Loucy (cell line): Measurements from ENCODE around the gene SPIRE2.

ENCODE experiments used
- H2AFZ ChIP-seq: fragments of 200-600 bp; sonication (generic); 2 replicates; pipeline ENCODE4 v1.6.0; 2016; ENCODE audit warnings: antibody characterized with exemption, mild to moderate bottlenecking, low read length, moderate library complexity
- H3F3A ChIP-seq: fragments of 200-600 bp; 2 replicates; pipeline ENCODE4 v1.6.0; 2016; ENCODE audit warnings: antibody characterized with exemption, low read depth, mild to moderate bottlenecking
- H3K27me3 ChIP-seq: fragments of 200-600 bp; sonication (generic); 2 replicates; pipeline ENCODE4 v1.6.1; 2014; ENCODE audit warnings: low read length, mild to moderate bottlenecking; ENCODE audit not compliant: insufficient read depth, poor library complexity, severe bottlenecking
- H3K36me3 ChIP-seq: fragments of 200-600 bp; sonication (generic); 2 replicates; pipeline ENCODE4 v1.6.1; 2016; ENCODE audit warnings: low read length; ENCODE audit not compliant: insufficient read depth
- H3K4me1 ChIP-seq: fragments of 200-600 bp; sonication (generic); 2 replicates; pipeline ENCODE4 v1.5.1; 2014; ENCODE audit warnings: low read length, mild to moderate bottlenecking; ENCODE audit not compliant: insufficient read depth, poor library complexity, severe bottlenecking
- H3K4me2 ChIP-seq: fragments of 200-600 bp; sonication (generic); 2 replicates; pipeline ENCODE4 v1.6.0; 2014; ENCODE audit warnings: antibody characterized with exemption, low read length, low read depth, mild to moderate bottlenecking; ENCODE audit not compliant: poor library complexity, severe bottlenecking
- H3K4me3 ChIP-seq: fragments of 200-600 bp; sonication (generic); 2 replicates; pipeline ENCODE4 v1.5.1; 2014; ENCODE audit warnings: low read length, mild to moderate bottlenecking, mixed read lengths; ENCODE audit not compliant: poor library complexity, severe bottlenecking
- H3K79me2 ChIP-seq: fragments of 200-600 bp; sonication (generic); 2 replicates; pipeline ENCODE4 v1.6.1; 2014; ENCODE audit warnings: low read length; ENCODE audit not compliant: insufficient read depth
- H3K9ac ChIP-seq: fragments of 200-600 bp; sonication (generic); 2 replicates; pipeline ENCODE4 v1.6.0; 2014; ENCODE audit warnings: mild to moderate bottlenecking, low read depth, low read length, moderate library complexity; ENCODE audit not compliant: poor library complexity, severe bottlenecking
- H3K9me2 ChIP-seq: fragments of 200-600 bp; sonication (generic); replicated peaks from 2 replicates; pipeline ENCODE4 v1.6.1; 2016; ENCODE audit warnings: low read depth, low read length, mixed read lengths
- H3K9me3 ChIP-seq: fragments of 200-600 bp; sonication (generic); 2 replicates; pipeline ENCODE4 v1.6.1; 2014; ENCODE audit warnings: mild to moderate bottlenecking, antibody characterized with exemption, low read length, low read depth; ENCODE audit not compliant: insufficient read depth
- H4K20me1 ChIP-seq: fragments of 200-600 bp; sonication (generic); 2 replicates; pipeline ENCODE4 v1.6.0; 2014; ENCODE audit warnings: antibody characterized with exemption, low read length, mild to moderate bottlenecking; ENCODE audit not compliant: insufficient read depth, poor library complexity, severe bottlenecking
- CTCF ChIP-seq: fragments of 200-600 bp; sonication (generic); conservative IDR thresholded peaks from 2 replicates; pipeline ENCODE4 v1.5.1; 2014; ENCODE audit warnings: mild to moderate bottlenecking, antibody characterized with exemption, low read length
- EZH2phosphoT487 ChIP-seq: fragments of 200-600 bp; IDR thresholded peaks from 2 replicates; pipeline ENCODE4 v1.6.1; 2018; ENCODE audit warnings: antibody characterized with exemption, mild to moderate bottlenecking, moderate library complexity, borderline replicate concordance

SPIRE2 gene

GRCh38 chr16:89826531-89827382, 1.5 kb upstream of the SPIRE2 start:
- H2AFZ ChIP-seq, result no peak overlapping the region
- TF ChIP-seq CTCF (no peak), EZH2phosphoT487 (no peak)
- no peaks in the 10 kb centered on the region for H3F3A ChIP-seq
- no peaks in the 10 kb centered on the region for H3K36me3 ChIP-seq
- no peaks in the 10 kb centered on the region for H3K9me3 ChIP-seq
- no peak overlapping the region for H3K4me3 ChIP-seq
- no peaks in the 10 kb centered on the region for H3K4me1 ChIP-seq
- H3K9me2 ChIP-seq, result no peaks in the 10 kb centered on the region
- no peaks in the 10 kb centered on the region for H4K20me1 ChIP-seq
- no peak overlapping the region for H3K4me2 ChIP-seq
- H3K27me3 ChIP-seq, result no peaks in the 10 kb centered on the region
- no peaks in the 10 kb centered on the region for H3K79me2 ChIP-seq
- no peak overlapping the region for H3K9ac ChIP-seq

- H3K9me2 ChIP-seq, result no peaks in the 10 kb centered on the region
- no peaks in the 10 kb centered on the region for H3K27me3 ChIP-seq
- H3K4me3 ChIP-seq, result no peak overlapping the region
- no peak overlapping the region for H3K9ac ChIP-seq
- no peaks in the 10 kb centered on the region for H3K36me3 ChIP-seq
- H2AFZ ChIP-seq, result no peak overlapping the region
- TF ChIP-seq CTCF (no peak), EZH2phosphoT487 (no peak)
- no peaks in the 10 kb centered on the region for H4K20me1 ChIP-seq
- no peaks in the 10 kb centered on the region for H3K9me3 ChIP-seq
- no peaks in the 10 kb centered on the region for H3K79me2 ChIP-seq
- no peak overlapping the region for H3K4me2 ChIP-seq
- no peaks in the 10 kb centered on the region for H3F3A ChIP-seq
- H3K4me1 ChIP-seq, result no peaks in the 10 kb centered on the region
Measured at GRCh38 chr16:89827383-89828198, 684 bp upstream of the SPIRE2 start.

GRCh38 chr16:89828870-89829629, 775 bp downstream of the SPIRE2 start:
- H3K9ac ChIP-seq, result no peak overlapping the region
- H3K79me2 ChIP-seq, result no peaks in the 10 kb centered on the region
- H3K4me1 ChIP-seq, result no peaks in the 10 kb centered on the region
- H4K20me1 ChIP-seq, result no peaks in the 10 kb centered on the region
- H3K27me3 ChIP-seq, result no peaks in the 10 kb centered on the region
- H3K9me2 ChIP-seq, result no peaks in the 10 kb centered on the region
- no peak overlapping the region for H2AFZ ChIP-seq
- H3F3A ChIP-seq, result no peaks in the 10 kb centered on the region
- TF ChIP-seq CTCF (no peak), EZH2phosphoT487 (no peak)
- H3K36me3 ChIP-seq, result no peaks in the 10 kb centered on the region
- H3K9me3 ChIP-seq, result no peaks in the 10 kb centered on the region
- H3K4me3 ChIP-seq, result no peak overlapping the region
- H3K4me2 ChIP-seq, result no peak overlapping the region
